ENCODE data around the gene CERT1.

- TF ChIP-seq CTCF (conservative IDR thresholded peaks at IDR 0.05), result no peak
- TF ChIP-seq EZH2 (IDR thresholded peaks at IDR 0.05; ENCODE audit: low read depth), result no peak
These were observed 156.2 kb downstream of the CERT1 start for GRCh38 chr5:75355236-75355635.

Data from PC-9 (cell line).